HepG2 (cell line): Measurements from ENCODE around the gene ARHGEF11.

Source experiments
- ADNP ChIP-seq: sonication (generic); formaldehyde crosslinking; IDR thresholded peaks from 2 replicates; pipeline ENCODE4 v1.4.0; 2020; ENCODE audit warnings: missing genetic modification reagents
- HDAC2 ChIP-seq: sonication (generic); formaldehyde crosslinking; IDR thresholded peaks from 2 replicates; pipeline ENCODE4 v1.4.0; 2020; ENCODE audit warnings: missing genetic modification reagents
- NFKB2 ChIP-seq: sonication (generic); formaldehyde crosslinking; IDR thresholded peaks from 2 replicates; pipeline ENCODE4 v1.4.0; 2020; ENCODE audit warnings: missing genetic modification reagents, borderline replicate concordance
- NKX3-1 ChIP-seq: sonication (generic); formaldehyde crosslinking; IDR thresholded peaks from 2 replicates; pipeline ENCODE4 v1.5.0; 2020; ENCODE audit warnings: missing genetic modification reagents
- RAD21 ChIP-seq: fragments of 450-650 bp; formaldehyde crosslinking; IDR thresholded peaks from 2 replicates; pipeline ENCODE4 v1.5.0; 2020; ENCODE audit warnings: mild to moderate bottlenecking
- TCF7 ChIP-seq: sonication (generic); IDR thresholded peaks from 2 replicates; pipeline ENCODE4 v1.6.1; 2016; ENCODE audit warnings: antibody characterized with exemption, low read depth
- TOE1 ChIP-seq: sonication (generic); formaldehyde crosslinking; IDR thresholded peaks from 2 replicates; pipeline ENCODE4 v1.4.0; 2020; ENCODE audit warnings: mild to moderate bottlenecking, missing genetic modification reagents
- ZFP36 ChIP-seq: fragments of 150-350 bp; IDR thresholded peaks from 2 replicates; pipeline ENCODE4 v1.6.1; 2018; ENCODE audit warnings: borderline replicate concordance, low read length, low read depth; ENCODE audit not compliant: partially characterized antibody
- ZNF136 ChIP-seq: sonication (generic); formaldehyde crosslinking; IDR thresholded peaks from 2 replicates; pipeline ENCODE4 v1.8.1; 2022; ENCODE audit warnings: low read depth, mild to moderate bottlenecking, moderate library complexity, missing genetic modification reagents
- TF ChIP-seq, protein P1 (sequence below): sonication (generic); formaldehyde crosslinking; IDR thresholded peaks from 2 replicates; pipeline ENCODE4 v1.4.0; 2020; ENCODE audit warnings: low read depth, missing genetic modification reagents
- TF ChIP-seq, protein P2 (sequence below): IDR thresholded peaks from 2 replicates; pipeline ENCODE4 v1.6.1; 2016
- TF ChIP-seq, protein P3 (sequence below), 2 experiments: IDR thresholded peaks; 2 replicates each; pipeline ENCODE4 v1.6.1; 2011 to 2012; ENCODE audit warnings: low read length in 2 of 2, borderline replicate concordance in 1 of 2, low read depth in 1 of 2, mild to moderate bottlenecking in 1 of 2, moderate library complexity in 1 of 2

DNA sequence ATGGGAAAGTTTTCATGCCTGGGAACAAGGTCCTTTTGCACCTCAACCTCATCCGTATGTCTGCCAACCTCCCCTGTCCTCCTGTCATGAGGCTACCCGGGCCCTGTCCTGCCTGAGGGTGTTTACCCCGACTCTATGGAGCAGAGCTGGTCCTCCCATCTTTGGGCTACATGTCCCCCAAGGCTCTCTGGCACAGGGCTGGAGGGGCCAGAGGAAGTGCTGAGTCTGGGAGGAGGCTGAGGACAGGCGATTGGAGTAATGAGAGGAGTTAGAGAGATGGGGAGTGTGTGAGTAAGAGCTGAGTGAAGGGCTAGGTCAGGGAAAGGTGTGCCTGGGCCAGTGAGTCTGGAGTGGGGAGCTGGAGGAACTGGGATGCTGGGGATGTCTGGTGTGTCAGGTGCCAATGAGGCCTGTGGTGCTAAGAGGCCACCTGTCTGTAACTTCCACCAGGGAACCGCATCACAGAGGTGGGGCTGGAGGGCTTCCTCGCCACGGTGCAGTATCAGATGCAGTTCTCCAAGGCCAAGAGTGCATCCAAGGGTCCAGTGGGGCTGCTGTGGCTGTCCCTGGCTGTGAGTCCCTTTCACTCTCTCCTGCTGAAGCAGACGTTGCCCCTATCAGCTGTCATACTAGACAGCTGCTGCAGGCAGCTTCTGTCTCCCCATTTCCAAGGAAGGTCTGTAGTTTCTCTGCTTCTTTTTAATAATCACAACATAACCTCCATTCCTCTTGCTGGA lies 113.4 kb downstream of the ARHGEF11 start:
- TF ChIP-seq RAD21 (no peak), NFKB2 (no peak), NKX3-1 (CRISPR knock-in tag) (no peak), ADNP (CRISPR knock-in tag) (no peak), HDAC2 (CRISPR knock-in tag) (no peak), ZNF136 (CRISPR knock-in tag) (no peak), ZFP36 (no peak), TOE1 (CRISPR knock-in tag) (no peak), TCF7 (no peak)
- TF ChIP-seq, protein P1, sequence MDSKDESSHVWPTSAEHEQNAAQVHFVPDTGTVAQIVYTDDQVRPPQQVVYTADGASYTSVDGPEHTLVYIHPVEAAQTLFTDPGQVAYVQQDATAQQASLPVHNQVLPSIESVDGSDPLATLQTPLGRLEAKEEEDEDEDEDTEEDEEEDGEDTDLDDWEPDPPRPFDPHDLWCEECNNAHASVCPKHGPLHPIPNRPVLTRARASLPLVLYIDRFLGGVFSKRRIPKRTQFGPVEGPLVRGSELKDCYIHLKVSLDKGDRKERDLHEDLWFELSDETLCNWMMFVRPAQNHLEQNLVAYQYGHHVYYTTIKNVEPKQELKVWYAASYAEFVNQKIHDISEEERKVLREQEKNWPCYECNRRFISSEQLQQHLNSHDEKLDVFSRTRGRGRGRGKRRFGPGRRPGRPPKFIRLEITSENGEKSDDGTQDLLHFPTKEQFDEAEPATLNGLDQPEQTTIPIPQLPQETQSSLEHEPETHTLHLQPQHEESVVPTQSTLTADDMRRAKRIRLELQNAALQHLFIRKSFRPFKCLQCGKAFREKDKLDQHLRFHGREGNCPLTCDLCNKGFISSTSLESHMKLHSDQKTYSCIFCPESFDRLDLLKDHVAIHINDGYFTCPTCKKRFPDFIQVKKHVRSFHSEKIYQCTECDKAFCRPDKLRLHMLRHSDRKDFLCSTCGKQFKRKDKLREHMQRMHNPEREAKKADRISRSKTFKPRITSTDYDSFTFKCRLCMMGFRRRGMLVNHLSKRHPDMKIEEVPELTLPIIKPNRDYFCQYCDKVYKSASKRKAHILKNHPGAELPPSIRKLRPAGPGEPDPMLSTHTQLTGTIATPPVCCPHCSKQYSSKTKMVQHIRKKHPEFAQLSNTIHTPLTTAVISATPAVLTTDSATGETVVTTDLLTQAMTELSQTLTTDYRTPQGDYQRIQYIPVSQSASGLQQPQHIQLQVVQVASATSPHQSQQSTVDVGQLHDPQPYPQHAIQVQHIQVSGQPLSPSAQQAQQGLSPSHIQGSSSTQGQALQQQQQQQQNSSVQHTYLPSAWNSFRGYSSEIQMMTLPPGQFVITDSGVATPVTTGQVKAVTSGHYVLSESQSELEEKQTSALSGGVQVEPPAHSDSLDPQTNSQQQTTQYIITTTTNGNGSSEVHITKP (CRISPR knock-in tag) = no peak
- TF ChIP-seq, protein P2, sequence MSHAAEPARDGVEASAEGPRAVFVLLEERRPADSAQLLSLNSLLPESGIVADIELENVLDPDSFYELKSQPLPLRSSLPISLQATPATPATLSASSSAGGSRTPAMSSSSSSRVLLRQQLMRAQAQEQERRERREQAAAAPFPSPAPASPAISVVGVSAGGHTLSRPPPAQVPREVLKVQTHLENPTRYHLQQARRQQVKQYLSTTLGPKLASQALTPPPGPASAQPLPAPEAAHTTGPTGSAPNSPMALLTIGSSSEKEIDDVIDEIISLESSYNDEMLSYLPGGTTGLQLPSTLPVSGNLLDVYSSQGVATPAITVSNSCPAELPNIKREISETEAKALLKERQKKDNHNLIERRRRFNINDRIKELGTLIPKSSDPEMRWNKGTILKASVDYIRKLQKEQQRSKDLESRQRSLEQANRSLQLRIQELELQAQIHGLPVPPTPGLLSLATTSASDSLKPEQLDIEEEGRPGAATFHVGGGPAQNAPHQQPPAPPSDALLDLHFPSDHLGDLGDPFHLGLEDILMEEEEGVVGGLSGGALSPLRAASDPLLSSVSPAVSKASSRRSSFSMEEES (CRISPR knock-in tag) = no peak
- TF ChIP-seq, protein P3, sequence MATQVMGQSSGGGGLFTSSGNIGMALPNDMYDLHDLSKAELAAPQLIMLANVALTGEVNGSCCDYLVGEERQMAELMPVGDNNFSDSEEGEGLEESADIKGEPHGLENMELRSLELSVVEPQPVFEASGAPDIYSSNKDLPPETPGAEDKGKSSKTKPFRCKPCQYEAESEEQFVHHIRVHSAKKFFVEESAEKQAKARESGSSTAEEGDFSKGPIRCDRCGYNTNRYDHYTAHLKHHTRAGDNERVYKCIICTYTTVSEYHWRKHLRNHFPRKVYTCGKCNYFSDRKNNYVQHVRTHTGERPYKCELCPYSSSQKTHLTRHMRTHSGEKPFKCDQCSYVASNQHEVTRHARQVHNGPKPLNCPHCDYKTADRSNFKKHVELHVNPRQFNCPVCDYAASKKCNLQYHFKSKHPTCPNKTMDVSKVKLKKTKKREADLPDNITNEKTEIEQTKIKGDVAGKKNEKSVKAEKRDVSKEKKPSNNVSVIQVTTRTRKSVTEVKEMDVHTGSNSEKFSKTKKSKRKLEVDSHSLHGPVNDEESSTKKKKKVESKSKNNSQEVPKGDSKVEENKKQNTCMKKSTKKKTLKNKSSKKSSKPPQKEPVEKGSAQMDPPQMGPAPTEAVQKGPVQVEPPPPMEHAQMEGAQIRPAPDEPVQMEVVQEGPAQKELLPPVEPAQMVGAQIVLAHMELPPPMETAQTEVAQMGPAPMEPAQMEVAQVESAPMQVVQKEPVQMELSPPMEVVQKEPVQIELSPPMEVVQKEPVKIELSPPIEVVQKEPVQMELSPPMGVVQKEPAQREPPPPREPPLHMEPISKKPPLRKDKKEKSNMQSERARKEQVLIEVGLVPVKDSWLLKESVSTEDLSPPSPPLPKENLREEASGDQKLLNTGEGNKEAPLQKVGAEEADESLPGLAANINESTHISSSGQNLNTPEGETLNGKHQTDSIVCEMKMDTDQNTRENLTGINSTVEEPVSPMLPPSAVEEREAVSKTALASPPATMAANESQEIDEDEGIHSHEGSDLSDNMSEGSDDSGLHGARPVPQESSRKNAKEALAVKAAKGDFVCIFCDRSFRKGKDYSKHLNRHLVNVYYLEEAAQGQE (IDR thresholded peaks at IDR 0.05; ENCODE audit: borderline replicate concordance in 1 of 2, low read depth in 1 of 2, low read length in 2 of 2) = no peak
